Glutamatergic neuron (in vitro differentiated cells): ENCODE results near the gene ERRFI1. TPM values are rescaled to one million over a fixed set of nuclear protein-coding genes. Genes with fewer than 3 reads are reported as not detected.

ENCODE experiments used
- DNase-seq: peaks from one replicate; pipeline ENCODE4 v3.0.0; 2022
- H3K27ac Mint-ChIP-seq: one replicate; pipeline ENCODE4 v1.8.0; 2020; ENCODE audit warnings: mild to moderate bottlenecking, mixed read lengths, inconsistent platforms; ENCODE audit not compliant: unreplicated experiment
- H3K27me3 Mint-ChIP-seq: one replicate; pipeline ENCODE4 v1.8.0; 2020; ENCODE audit warnings: mild to moderate bottlenecking, moderate library complexity, mixed read lengths, inconsistent platforms; ENCODE audit not compliant: unreplicated experiment
- H3K36me3 Mint-ChIP-seq: one replicate; pipeline ENCODE4 v1.8.0; 2020; ENCODE audit warnings: mild to moderate bottlenecking, mixed read lengths, inconsistent platforms; ENCODE audit not compliant: unreplicated experiment
- H3K4me1 Mint-ChIP-seq: one replicate; pipeline ENCODE4 v1.8.0; 2020; ENCODE audit warnings: mild to moderate bottlenecking, low read depth, mixed read lengths, inconsistent platforms; ENCODE audit not compliant: unreplicated experiment
- H3K4me3 Mint-ChIP-seq: one replicate; pipeline ENCODE4 v1.8.0; 2020; ENCODE audit warnings: mild to moderate bottlenecking, mixed read lengths, inconsistent platforms; ENCODE audit not compliant: unreplicated experiment
- H3K9me3 Mint-ChIP-seq: one replicate; pipeline ENCODE4 v1.8.0; 2020; ENCODE audit warnings: mild to moderate bottlenecking, moderate library complexity, mixed read lengths, inconsistent platforms; ENCODE audit not compliant: unreplicated experiment
- total RNA-seq: library from RNA; stranded (reverse); fragmentation: NEBNext Ultra II Directional; extraction: Animal tissue kit (Norgen Biotek cat#: 25700); gene quantifications from one replicate; pipeline ENCODE4 v1.2.1, GENCODE V29; 2021; ENCODE audit not compliant: unreplicated experiment
- TF ChIP-seq, protein P1 (sequence below): fragments of 200-600 bp; sonication (generic); IDR thresholded peaks from one replicate; pipeline ENCODE4 v1.5.0; 2021; ENCODE audit not compliant: partially characterized antibody, unreplicated experiment

Gene ERRFI1
- total RNA-seq, 1 donor from 2014 or later = 11.8 TPM

DNA sequence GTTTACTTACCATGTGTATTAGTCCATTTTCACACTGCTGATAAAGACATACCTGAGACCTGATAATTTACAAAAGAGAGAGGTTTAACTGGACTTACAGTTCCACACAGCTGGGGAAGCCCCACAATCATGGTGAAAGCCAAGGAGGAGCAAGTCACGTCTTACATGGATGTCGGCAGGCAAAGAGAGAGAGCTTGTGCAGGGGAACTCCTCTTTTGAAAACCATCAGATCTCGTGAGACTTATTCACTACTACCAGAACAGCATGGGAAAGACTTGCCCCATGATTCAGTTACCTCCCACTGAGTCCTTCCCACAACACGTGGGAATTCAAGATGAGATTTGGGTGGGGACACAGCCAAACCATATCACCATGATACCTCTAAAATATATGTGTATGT, 39.3 kb upstream of the ERRFI1 start:
- H3K27me3 Mint-ChIP-seq = peaks cover 2% of the 10 kb centered on the region
- peaks cover 4% of the 10 kb centered on the region for H3K36me3 Mint-ChIP-seq
- TF ChIP-seq, protein P1, sequence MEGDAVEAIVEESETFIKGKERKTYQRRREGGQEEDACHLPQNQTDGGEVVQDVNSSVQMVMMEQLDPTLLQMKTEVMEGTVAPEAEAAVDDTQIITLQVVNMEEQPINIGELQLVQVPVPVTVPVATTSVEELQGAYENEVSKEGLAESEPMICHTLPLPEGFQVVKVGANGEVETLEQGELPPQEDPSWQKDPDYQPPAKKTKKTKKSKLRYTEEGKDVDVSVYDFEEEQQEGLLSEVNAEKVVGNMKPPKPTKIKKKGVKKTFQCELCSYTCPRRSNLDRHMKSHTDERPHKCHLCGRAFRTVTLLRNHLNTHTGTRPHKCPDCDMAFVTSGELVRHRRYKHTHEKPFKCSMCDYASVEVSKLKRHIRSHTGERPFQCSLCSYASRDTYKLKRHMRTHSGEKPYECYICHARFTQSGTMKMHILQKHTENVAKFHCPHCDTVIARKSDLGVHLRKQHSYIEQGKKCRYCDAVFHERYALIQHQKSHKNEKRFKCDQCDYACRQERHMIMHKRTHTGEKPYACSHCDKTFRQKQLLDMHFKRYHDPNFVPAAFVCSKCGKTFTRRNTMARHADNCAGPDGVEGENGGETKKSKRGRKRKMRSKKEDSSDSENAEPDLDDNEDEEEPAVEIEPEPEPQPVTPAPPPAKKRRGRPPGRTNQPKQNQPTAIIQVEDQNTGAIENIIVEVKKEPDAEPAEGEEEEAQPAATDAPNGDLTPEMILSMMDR = no peak
- H3K27ac Mint-ChIP-seq = no peak overlapping the region
- H3K4me3 Mint-ChIP-seq = no peak overlapping the region
- DNase-seq = no peak
- H3K9me3 Mint-ChIP-seq = no peaks in the 10 kb centered on the region
- H3K4me1 Mint-ChIP-seq = peaks cover 2% of the 10 kb centered on the region

DNA sequence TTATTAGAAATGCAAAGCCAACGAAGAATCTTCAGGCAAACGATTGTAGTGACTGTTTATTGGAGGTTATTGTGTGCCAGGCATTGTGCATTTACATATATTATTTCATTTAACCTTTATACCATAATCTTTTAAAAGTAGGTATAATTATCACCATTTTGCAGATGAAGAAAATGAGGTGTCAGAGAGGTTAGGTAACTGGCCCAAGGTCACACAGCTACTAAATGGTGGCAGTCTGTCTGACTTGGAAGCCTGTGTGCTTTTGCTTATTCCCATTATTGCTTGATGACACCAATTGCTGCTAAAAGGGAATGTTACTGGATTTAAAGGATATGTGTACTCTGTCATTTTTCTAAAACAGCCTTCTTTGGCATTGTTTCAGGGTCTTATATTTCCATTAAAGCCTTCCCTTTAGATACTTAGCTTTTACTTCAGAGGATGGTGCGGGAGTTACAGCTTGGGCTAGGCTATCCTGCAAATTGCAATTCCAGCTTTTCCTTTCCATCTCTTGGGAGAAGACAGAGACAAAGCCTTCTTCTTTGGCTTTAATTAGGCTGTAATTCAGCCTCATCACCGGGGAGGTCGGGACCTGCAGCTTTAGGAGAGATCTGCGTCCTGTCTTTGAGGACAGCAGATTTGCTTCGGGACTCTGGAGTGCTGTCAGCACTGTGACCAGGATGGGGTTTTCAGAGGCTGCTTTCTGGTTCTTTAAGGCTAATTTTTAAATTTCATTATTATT, 37.4 kb upstream of the ERRFI1 start:
- no peak overlapping the region for H3K27ac Mint-ChIP-seq
- peaks cover 4% of the 10 kb centered on the region for H3K36me3 Mint-ChIP-seq
- H3K4me1 Mint-ChIP-seq = peaks cover 2% of the 10 kb centered on the region
- peak; percentile 25 for DNase-seq
- no peak overlapping the region for H3K4me3 Mint-ChIP-seq
- TF ChIP-seq, protein P1 = no peak
- H3K9me3 Mint-ChIP-seq = no peaks in the 10 kb centered on the region
- peaks cover 2% of the 10 kb centered on the region for H3K27me3 Mint-ChIP-seq

DNA sequence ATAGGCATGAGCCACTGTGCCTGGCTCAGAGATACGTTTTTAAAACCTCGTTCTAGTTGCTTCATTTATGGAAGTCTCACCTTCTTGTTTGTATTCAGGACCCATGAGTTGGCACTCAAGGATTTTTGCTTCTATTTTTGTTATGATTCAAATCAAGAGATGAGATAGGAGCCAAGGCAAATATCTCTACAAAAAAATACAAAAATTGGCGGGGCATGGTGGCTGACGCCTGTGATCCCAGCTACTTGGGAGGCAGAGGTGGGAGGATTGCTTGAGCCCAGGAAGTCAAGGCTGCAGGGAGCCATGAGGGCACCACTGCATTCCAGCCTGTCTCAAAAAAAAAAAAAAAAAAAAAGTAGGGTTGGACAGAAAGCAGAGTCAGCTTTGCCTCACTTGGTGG, 36.8 kb upstream of the ERRFI1 start:
- no peaks in the 10 kb centered on the region for H3K9me3 Mint-ChIP-seq
- no peak overlapping the region for H3K27ac Mint-ChIP-seq
- DNase-seq = no peak
- H3K4me1 Mint-ChIP-seq = peaks cover 2% of the 10 kb centered on the region
- H3K27me3 Mint-ChIP-seq = peaks cover 2% of the 10 kb centered on the region
- no peak overlapping the region for H3K4me3 Mint-ChIP-seq
- TF ChIP-seq, protein P1 = no peak
- peaks cover 4% of the 10 kb centered on the region for H3K36me3 Mint-ChIP-seq

DNA sequence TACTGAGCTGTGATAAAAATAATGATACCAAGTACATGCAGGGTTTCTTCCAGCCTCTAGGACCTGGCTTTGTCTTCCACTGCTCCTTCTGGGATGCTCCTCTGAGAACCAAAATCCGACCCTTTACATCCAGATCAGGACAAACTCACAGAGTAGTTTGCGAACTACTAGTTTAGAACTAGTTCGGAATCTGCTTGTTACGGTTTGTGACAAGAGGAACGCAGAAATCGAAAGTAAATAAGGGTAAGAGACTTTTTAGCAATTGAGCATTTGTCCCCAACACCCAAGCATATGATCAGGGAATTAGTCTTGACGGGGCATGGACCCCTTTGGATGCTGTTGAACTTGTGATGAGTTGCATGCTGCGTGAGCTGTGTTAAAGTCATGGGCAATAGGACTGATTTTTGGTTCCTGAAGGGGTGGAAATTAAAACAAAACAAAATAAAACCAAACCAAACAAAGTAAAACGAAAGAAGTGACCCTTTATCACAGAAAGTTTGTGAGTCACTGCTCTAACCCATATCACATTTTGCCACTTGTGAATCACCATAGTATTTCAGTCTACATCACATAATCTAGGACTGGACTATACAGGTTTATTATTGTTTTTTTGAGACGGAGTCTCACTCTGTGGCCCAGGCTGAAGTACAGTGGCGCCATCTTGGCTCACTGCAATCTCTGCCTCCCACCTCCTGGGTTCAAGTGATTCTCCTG, 35.7 kb upstream of the ERRFI1 start:
- TF ChIP-seq, protein P1 = no peak
- no peak for DNase-seq
- H3K9me3 Mint-ChIP-seq = no peaks in the 10 kb centered on the region
- peaks cover 2% of the 10 kb centered on the region for H3K4me1 Mint-ChIP-seq
- H3K36me3 Mint-ChIP-seq = peaks cover 4% of the 10 kb centered on the region
- no peaks in the 10 kb centered on the region for H3K27me3 Mint-ChIP-seq
- H3K4me3 Mint-ChIP-seq = no peak overlapping the region
- H3K27ac Mint-ChIP-seq = no peak overlapping the region

DNA sequence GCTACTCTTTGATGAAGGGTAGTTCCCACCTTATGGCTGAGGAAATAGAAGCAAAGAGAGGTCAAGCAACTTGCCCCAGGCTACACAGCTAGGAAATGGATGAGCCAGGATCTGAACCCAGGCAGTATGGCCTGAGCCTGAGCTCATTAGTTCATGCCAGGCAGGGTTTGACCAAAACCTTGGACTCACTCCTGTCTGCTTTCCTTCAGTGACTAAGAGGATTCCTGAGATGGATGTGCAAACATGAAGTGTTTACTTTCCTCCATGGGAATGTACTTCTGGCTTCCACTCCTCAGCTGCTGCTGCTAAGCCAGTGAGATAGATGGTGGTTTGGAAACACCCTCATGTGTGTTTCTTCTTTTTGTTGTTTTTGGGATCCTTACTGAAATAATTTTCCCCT, 35.1 kb upstream of the ERRFI1 start:
- no peak overlapping the region for H3K27ac Mint-ChIP-seq
- no peak for DNase-seq
- TF ChIP-seq, protein P1 = no peak

More for the DNA sequence above, 35.1 kb upstream of the ERRFI1 start:
- Mint-ChIP-seq H3K27me3 (no peaks in the 10 kb centered on the region), H3K4me3 (no peak overlapping the region), H3K9me3 (no peaks in the 10 kb centered on the region), H3K4me1 (peaks cover 2% of the 10 kb centered on the region), H3K36me3 (peaks cover 3% of the 10 kb centered on the region)
